ENCODE data around the gene DEPP1. TPM values are rescaled to one million over a fixed set of nuclear protein-coding genes. Genes with fewer than 3 reads are reported as not detected.

Gene DEPP1
- total and polyA plus RNA-seq, 2 of the 13 experiments (the other 11 are each of a cell fraction or from before 2014, with no cell fraction given), result 14.8 to 270 TPM

GRCh38 chr10:44995914-44996669, 17.5 kb upstream of the DEPP1 start (continued):
- TF ChIP-seq TFE3 (CRISPR knock-in tag; IDR thresholded peaks at IDR 0.05) (peak; percentile 84), UBTF (CRISPR knock-in tag; IDR thresholded peaks at IDR 0.05) (peak; percentile 62), ZNF878 (CRISPR knock-in tag; IDR thresholded peaks at IDR 0.05) (peak; percentile 78), ZNF574 (CRISPR knock-in tag; IDR thresholded peaks at IDR 0.05) (peak; percentile 61; the same call in 1 of the 2 replicates), ZNF225 (CRISPR knock-in tag; IDR thresholded peaks at IDR 0.05) (peak; percentile 43; the same call in 1 of the 2 replicates), ZNF543 (CRISPR knock-in tag; IDR thresholded peaks at IDR 0.05) (peak; percentile 60; the same call in 1 of the 2 replicates), ZNF800 (CRISPR knock-in tag; IDR thresholded peaks at IDR 0.05) (0 out of 2 replicates have a peak, but pooled peaks have one; percentile 46), ZNF720 (CRISPR knock-in tag; IDR thresholded peaks at IDR 0.05) (no peak), CBX5 (CRISPR knock-in tag; IDR thresholded peaks at IDR 0.05; ENCODE audit: borderline replicate concordance) (0 out of 2 replicates have a peak, but pooled peaks have one; percentile 43), MEIS2 (CRISPR knock-in tag; IDR thresholded peaks at IDR 0.05) (peak; percentile 31), ZNF557 (CRISPR knock-in tag; IDR thresholded peaks at IDR 0.05) (no peak), RBM39 (IDR thresholded peaks at IDR 0.05; ENCODE audit: low read depth, low read length, poor library complexity, severe bottlenecking) (peak; percentile 25), ZNF451 (CRISPR knock-in tag; IDR thresholded peaks at IDR 0.05) (no peak; the same call in 1 of the 2 replicates), ZHX1 (CRISPR knock-in tag; IDR thresholded peaks at IDR 0.05; ENCODE audit: low read depth) (no peak), ZNF607 (CRISPR knock-in tag; IDR thresholded peaks at IDR 0.05; ENCODE audit: borderline replicate concordance) (peak; percentile 84; the same call in 1 of the 2 replicates), SNAPC5 (CRISPR knock-in tag; IDR thresholded peaks at IDR 0.05; ENCODE audit: borderline replicate concordance) (peak; percentile 71; the same call in 1 of the 2 replicates)
